ENCODE data around the gene COL25A1. TPM values are rescaled to one million over a fixed set of nuclear protein-coding genes. Genes with fewer than 3 reads are reported as not detected.

The COL25A1 gene
- total and polyA plus RNA-seq, 4 donors = 0.61 to 4.4 (median 2.1) TPM

GRCh38 chr4:109231331-109231730 is 71.1 kb downstream of the COL25A1 start:
- H3K27ac ChIP-seq (ENCODE audit: low read depth in 1 of 2, low read length in 2 of 2) = no peak overlapping the region
- 86% methylated on average over 1 of the region's 1 CpG for WGBS
- H3K27me3 ChIP-seq (ENCODE audit: control insufficient read depth in 4 of 4, insufficient read depth in 4 of 4, low read length in 3 of 4) = no peaks in the 10 kb centered on the region
- no peaks in the 10 kb centered on the region for H3K9me3 ChIP-seq (ENCODE audit: control insufficient read depth in 4 of 4, low read length in 3 of 4)
- no peak overlapping the region for H3K4me3 ChIP-seq (ENCODE audit: low read depth in 1 of 3, low read length in 3 of 3)
- TF ChIP-seq RXRA (IDR thresholded peaks at IDR 0.05) = no peak
- no peak for TF ChIP-seq SP1 (IDR thresholded peaks at IDR 0.05)
- TF ChIP-seq TAF1 (conservative IDR thresholded peaks at IDR 0.05) = no peak
- no peak for TF ChIP-seq REST (IDR thresholded peaks at IDR 0.05)
- no peak for TF ChIP-seq RAD21 (IDR thresholded peaks at IDR 0.05)
- TF ChIP-seq EGR1 (IDR thresholded peaks at IDR 0.05; ENCODE audit: low read depth in 2 of 2) = no peak
- no peak for TF ChIP-seq ATF3 (IDR thresholded peaks at IDR 0.05)
- no peak for TF ChIP-seq NR2F2 (IDR thresholded peaks at IDR 0.05)
- H3K36me3 ChIP-seq (ENCODE audit: control insufficient read depth in 4 of 4, insufficient read depth in 3 of 4, low read depth in 1 of 4, low read length in 3 of 4) = no peaks in the 10 kb centered on the region
- no peak for DNase-seq (ENCODE audit: low spot score)
- H3K9ac ChIP-seq (ENCODE audit: low read depth in 1 of 2, low read length in 2 of 2) = no peak overlapping the region
- H3K4me1 ChIP-seq (ENCODE audit: control insufficient read depth in 4 of 4, insufficient read depth in 4 of 4, low read length in 3 of 4) = no peaks in the 10 kb centered on the region

- no peaks in the 10 kb centered on the region for H3K27me3 ChIP-seq (ENCODE audit: control insufficient read depth in 4 of 4, insufficient read depth in 4 of 4, low read length in 3 of 4)
- TF ChIP-seq REST (IDR thresholded peaks at IDR 0.05) (no peak), ZBTB33 (IDR thresholded peaks at IDR 0.05) (no peak), TAF1 (conservative IDR thresholded peaks at IDR 0.05) (no peak), EGR1 (IDR thresholded peaks at IDR 0.05; ENCODE audit: low read depth in 2 of 2) (no peak), YY1 (IDR thresholded peaks at IDR 0.05) (no peak), CTCF (IDR thresholded peaks at IDR 0.05; ENCODE audit: low read depth, low read length, missing input control) (no peak), MAX (IDR thresholded peaks at IDR 0.05) (no peak), RXRA (IDR thresholded peaks at IDR 0.05) (no peak), GABPA (IDR thresholded peaks at IDR 0.05 in 1 of 2, conservative IDR thresholded peaks at IDR 0.05 in 1 of 2) (no peak), HNF4G (IDR thresholded peaks at IDR 0.05) (no peak), JUND (IDR thresholded peaks at IDR 0.05) (no peak), ATF3 (IDR thresholded peaks at IDR 0.05) (no peak), SP1 (IDR thresholded peaks at IDR 0.05) (no peak)
- H3K36me3 ChIP-seq (ENCODE audit: control insufficient read depth in 4 of 4, insufficient read depth in 3 of 4, low read depth in 1 of 4, low read length in 3 of 4) = no peaks in the 10 kb centered on the region
- H3K9ac ChIP-seq (ENCODE audit: low read depth in 1 of 2, low read length in 2 of 2) = no peak overlapping the region
- no peaks in the 10 kb centered on the region for H3K9me3 ChIP-seq (ENCODE audit: control insufficient read depth in 4 of 4, low read length in 3 of 4)
- H3K4me1 ChIP-seq (ENCODE audit: control insufficient read depth in 4 of 4, insufficient read depth in 4 of 4, low read length in 3 of 4) = no peaks in the 10 kb centered on the region
- no peak for DNase-seq (ENCODE audit: low spot score)
- no peak overlapping the region for H3K4me3 ChIP-seq (ENCODE audit: low read depth in 1 of 3, low read length in 3 of 3)
- H3K27ac ChIP-seq (ENCODE audit: low read depth in 1 of 2, low read length in 2 of 2) = no peak overlapping the region
- WGBS = 78% methylated on average over 2 of the region's 2 CpGs
Measured at GRCh38 chr4:109229028-109229427, 73.4 kb downstream of the COL25A1 start.
